Mesodermal cell (in vitro differentiated cells): ENCODE results near the gene TNFAIP3. TPM values are rescaled to one million over a fixed set of nuclear protein-coding genes. Genes with fewer than 3 reads are reported as not detected.
A peak's percentile ranks its signal among the peaks of the same experiment; 100 is the strongest.

Experiments used
- H3K27ac ChIP-seq: 2 replicates; pipeline ENCODE4 v1.7.0; 2013; ENCODE audit warnings: mild to moderate bottlenecking, low read depth, low read length, moderate library complexity; ENCODE audit not compliant: severe bottlenecking
- H3K36me3 ChIP-seq: 2 replicates; pipeline ENCODE4 v1.7.1; 2013; ENCODE audit warnings: mild to moderate bottlenecking, low read length, moderate library complexity; ENCODE audit not compliant: control insufficient read depth, insufficient read depth
- H3K4me1 ChIP-seq: one replicate; pipeline ENCODE4 v1.7.1; 2013; ENCODE audit warnings: mild to moderate bottlenecking, low read length; ENCODE audit not compliant: insufficient read depth, control insufficient read depth, poor library complexity, severe bottlenecking
- H3K4me3 ChIP-seq: 2 replicates; pipeline ENCODE4 v1.7.0; 2013; ENCODE audit warnings: low read length, control low read depth, mild to moderate bottlenecking; ENCODE audit not compliant: insufficient read depth, poor library complexity, severe bottlenecking; ENCODE audit errors: extremely low read depth
- H3K9me3 ChIP-seq: 2 replicates; pipeline ENCODE4 v1.7.1; 2013; ENCODE audit warnings: mild to moderate bottlenecking, low read length, moderate library complexity; ENCODE audit not compliant: control insufficient read depth
- WGBS, 2 experiments: methylation state at CpG; one replicate each; pipeline ENCODE4 v1.1.5; 2013; ENCODE audit warnings: missing lambda C conversion rate in 2 of 2; ENCODE audit not compliant: insufficient coverage in 2 of 2; 5-methylcytosine and 5-hydroxymethylcytosine counted together
- polyA plus RNA-seq, 2 experiments: library from polyadenylated mRNA; stranded (reverse); fragments of 50-300 nt; gene quantifications; one replicate each; pipeline ENCODE4 v1.2.3, GENCODE V29; 2013

The TNFAIP3 gene
- 18.1 TPM for polyA plus RNA-seq (2013, experiment 1 of 2)
- polyA plus RNA-seq (2013, experiment 2 of 2) = 14.6 TPM

GRCh38 chr6:137866914-137867684 is at the start of gene TNFAIP3:
TNFAIP3 (plus strand) TSS chr6:137867259; CDS start chr6:137871228, 3,969 bp downstream.
- Histone ChIP-seq H3K4me1 (peaks cover 16% of the 10 kb centered on the region), H3K9me3 (no peaks in the 10 kb centered on the region), H3K4me3 (peak within 1 kb of the TSS; percentile 65), H3K36me3 (peaks cover 7% of the 10 kb centered on the region), H3K27ac (peak within 1 kb of the TSS; percentile 82)
- WGBS, 2 experiments = 0% methylated on average over 57 to 65 of the region's 87 CpGs

GRCh38 chr6:137818440-137818839 is 48.6 kb upstream of the TNFAIP3 start:
- WGBS, 2 experiments = 100% methylated on average over 2 to 3 of the region's 3 CpGs
- Histone ChIP-seq H3K9me3 (no peaks in the 10 kb centered on the region), H3K4me1 (no peaks in the 10 kb centered on the region), H3K36me3 (no peaks in the 10 kb centered on the region), H3K4me3 (no peak overlapping the region), H3K27ac (no peak overlapping the region)

- H3K27ac ChIP-seq = no peak overlapping the region
- H3K4me3 ChIP-seq = no peak overlapping the region
- WGBS, 2 experiments = 100% methylated on average over 1 of the region's 2 CpGs
- H3K9me3 ChIP-seq = no peaks in the 10 kb centered on the region
- no peaks in the 10 kb centered on the region for H3K4me1 ChIP-seq
- H3K36me3 ChIP-seq = no peaks in the 10 kb centered on the region
Observed at GRCh38 chr6:137819740-137820139, 47.3 kb upstream of the TNFAIP3 start.

GRCh38 chr6:137820425-137820824 is 46.6 kb upstream of the TNFAIP3 start:
- no peaks in the 10 kb centered on the region for H3K36me3 ChIP-seq
- no peaks in the 10 kb centered on the region for H3K4me1 ChIP-seq
- WGBS, 2 experiments = no CpG with 5 or more reads among the region's 2 CpGs
- H3K4me3 ChIP-seq = no peak overlapping the region
- no peaks in the 10 kb centered on the region for H3K9me3 ChIP-seq
- no peak overlapping the region for H3K27ac ChIP-seq

GRCh38 chr6:137820952-137821351 is 46.1 kb upstream of the TNFAIP3 start:
- 80 to 100% methylated on average over 1 of the region's 1 CpG for WGBS, 2 experiments
- H3K4me3 ChIP-seq = no peak overlapping the region

GRCh38 chr6:137821491-137821890 is 45.6 kb upstream of the TNFAIP3 start:
- Histone ChIP-seq H3K9me3 (no peaks in the 10 kb centered on the region), H3K27ac (no peak overlapping the region), H3K4me3 (no peak overlapping the region), H3K4me1 (no peaks in the 10 kb centered on the region), H3K36me3 (no peaks in the 10 kb centered on the region)
- 64% methylated on average over 3 of the region's 3 CpGs; no CpG with 5 or more reads in 1 of the 2 experiments for WGBS, 2 experiments

More at GRCh38 chr6:137820952-137821351, 46.1 kb upstream of the TNFAIP3 start:
- H3K27ac ChIP-seq = no peak overlapping the region
- H3K9me3 ChIP-seq = no peaks in the 10 kb centered on the region
- no peaks in the 10 kb centered on the region for H3K4me1 ChIP-seq
- H3K36me3 ChIP-seq = no peaks in the 10 kb centered on the region

GRCh38 chr6:137823826-137824555 is 43.1 kb upstream of the TNFAIP3 start:
- H3K9me3 ChIP-seq = no peaks in the 10 kb centered on the region
- no peaks in the 10 kb centered on the region for H3K4me1 ChIP-seq
- no peaks in the 10 kb centered on the region for H3K36me3 ChIP-seq
- H3K27ac ChIP-seq = peak overlapping the region; percentile 75
- H3K4me3 ChIP-seq = no peak overlapping the region
- WGBS, 2 experiments = 72 to 79% methylated on average over 10 of the region's 11 CpGs

GRCh38 chr6:137824556-137824879 is 42.5 kb upstream of the TNFAIP3 start:
- Histone ChIP-seq H3K36me3 (no peaks in the 10 kb centered on the region), H3K4me3 (no peak overlapping the region), H3K4me1 (peaks cover 2% of the 10 kb centered on the region), H3K9me3 (no peaks in the 10 kb centered on the region), H3K27ac (peak overlapping the region; percentile 75)
- no CpG with 5 or more reads among the region's 1 CpG for WGBS, 2 experiments

- peaks cover 3% of the 10 kb centered on the region for H3K4me1 ChIP-seq
- no peak overlapping the region for H3K4me3 ChIP-seq
- H3K27ac ChIP-seq = peak overlapping the region; percentile 75
- no peaks in the 10 kb centered on the region for H3K36me3 ChIP-seq
- WGBS, 2 experiments = 100% methylated on average over 1 to 2 of the region's 2 CpGs
- no peaks in the 10 kb centered on the region for H3K9me3 ChIP-seq
Observed at GRCh38 chr6:137824896-137825295, 42.2 kb upstream of the TNFAIP3 start.

- 86 to 97% methylated on average over 4 of the region's 5 CpGs for WGBS, 2 experiments
- Histone ChIP-seq H3K27ac (no peak overlapping the region), H3K9me3 (no peaks in the 10 kb centered on the region), H3K36me3 (no peaks in the 10 kb centered on the region), H3K4me3 (no peak overlapping the region), H3K4me1 (peaks cover 6% of the 10 kb centered on the region)
Observed at GRCh38 chr6:137827411-137827940, 39.6 kb upstream of the TNFAIP3 start.
